Right cardiac atrium (tissue), 5 donors: Measurements from ENCODE around the gene AURKA. TPM values are rescaled to one million over a fixed set of nuclear protein-coding genes. Genes with fewer than 3 reads are reported as not detected.
"Not testable (repeated sequence)": the region's sequence is repeated elsewhere in the genome, so short reads cannot be mapped to it uniquely, and the experiment has no call there.

ENCODE experiments used
- ATAC-seq, 2 donors: fragments of 200-7000 bp; cut with Tn5 transposase; one replicate each; pipeline versions ENCODE4 v1.8.0 to v1.9.1; 2020; ENCODE audit warnings: moderate library complexity in 2 of 2, mild to moderate bottlenecking in 1 of 2
- DNase-seq, 3 donors: peaks; one replicate each; pipeline ENCODE4 v3.0.0-alpha.2; 2020
- H3K27ac ChIP-seq: one replicate; pipeline ENCODE4 v1.5.1; 2013; ENCODE audit warnings: mild to moderate bottlenecking, low read length, control low read depth, moderate library complexity
- H3K27me3 ChIP-seq: one replicate; pipeline ENCODE4 v1.6.1; 2013; ENCODE audit not compliant: control insufficient read depth, insufficient read depth
- H3K4me1 ChIP-seq: one replicate; pipeline ENCODE4 v1.6.1; 2013; ENCODE audit warnings: low read length; ENCODE audit not compliant: control insufficient read depth, insufficient read depth
- H3K4me3 ChIP-seq: one replicate; pipeline ENCODE4 v1.5.1; 2013; ENCODE audit warnings: low read length, control low read depth
- H3K9me3 ChIP-seq: one replicate; pipeline ENCODE4 v1.6.1; 2013; ENCODE audit warnings: low read length; ENCODE audit not compliant: control insufficient read depth
- WGBS: extraction: QIAGEN DNeasy Blood & Tissue Kit; methylation state at CpG from one replicate; pipeline ENCODE4 v1.1.7; 2013; 5-methylcytosine and 5-hydroxymethylcytosine counted together
- intact Hi-C, 4 donors: fragments of 100-400 bp; cut with DNase I; formaldehyde crosslinking; loops; one replicate each; pipeline versions ENCODE4 v1.11.0 to v1.14.0; 2022 to 2023
- polyA plus RNA-seq: library from polyadenylated mRNA; stranded (reverse); fragments of 200-250 nt; gene quantifications from one replicate; pipeline ENCODE4 v1.2.3, GENCODE V29; 2013
- total RNA-seq, 4 donors: library from RNA; stranded (reverse); fragmentation: NEBNext Ultra II Directional; extraction: Animal tissue kit (Norgen Biotek cat#: 25700); gene quantifications; one replicate each; pipeline ENCODE4 v1.2.1, GENCODE V29; 2021
- donor health status: healthy with polysubstance abuse.
- donor health status: DM: no; HTN: yes; CAD: no.
- donor health status: DM: no; HTN: no; CAD: no.
- donor health status: DM: no; HTN: yes; CAD: no; lungs with severe emphysema.
- donor health status: DM: yes; HTN: yes; CAD: no.

AURKA gene
- total and polyA plus RNA-seq, 5 donors = 4.8 to 10.8 (median 8.2) TPM

GRCh38 chr20:56343861-56344381 is 48.1 kb downstream of the AURKA start:
- H3K4me3 ChIP-seq = no peak overlapping the region
- no peaks in the 10 kb centered on the region for H3K4me1 ChIP-seq
- no peak overlapping the region for H3K27ac ChIP-seq
- intact Hi-C loops = no loop called here
- H3K9me3 ChIP-seq = no peaks in the 10 kb centered on the region
- ATAC-seq (peak; percentile 62 to 79), DNase-seq (peak; percentile 39 to 68 (median 55))
- WGBS = 3% methylated on average over 41 of the region's 41 CpGs
- H3K27me3 ChIP-seq = no peaks in the 10 kb centered on the region

GRCh38 chr20:56342783-56343182 is 49.2 kb downstream of the AURKA start:
- Histone ChIP-seq H3K27ac (no peak overlapping the region), H3K27me3 (no peaks in the 10 kb centered on the region), H3K9me3 (no peaks in the 10 kb centered on the region), H3K4me3 (no peak overlapping the region), H3K4me1 (no peaks in the 10 kb centered on the region)
- DNase-seq (no peak), ATAC-seq (no peak)
- intact Hi-C loops = no loop called here
- WGBS = 77% methylated on average over 3 of the region's 3 CpGs

GRCh38 chr20:56336709-56337108 is 55.3 kb downstream of the AURKA start:
- ATAC-seq, H3K9me3 ChIP-seq, DNase-seq, H3K4me1 ChIP-seq, H3K27me3 ChIP-seq, H3K4me3 ChIP-seq, intact Hi-C loops, H3K27ac ChIP-seq: not testable (repeated sequence)
- 74% methylated on average over 8 of the region's 8 CpGs for WGBS

DNA sequence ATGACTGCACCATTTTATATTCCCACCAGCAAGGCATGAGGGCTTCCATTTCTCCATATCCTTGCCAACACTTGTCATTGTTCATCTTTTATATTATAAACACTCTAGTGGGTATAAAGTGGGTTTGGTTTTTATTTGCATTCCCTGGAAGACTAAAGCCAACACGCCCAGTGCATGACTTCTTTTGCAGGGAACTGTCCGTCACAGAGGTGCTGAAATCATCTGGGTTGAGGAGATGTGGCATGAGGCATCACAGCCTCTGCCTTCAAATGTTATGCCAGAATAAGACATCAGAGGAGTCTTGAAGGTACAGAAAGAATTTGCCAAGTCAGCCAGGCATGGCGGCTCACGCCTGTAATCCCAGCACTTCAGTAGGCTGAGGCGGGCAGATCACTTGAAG is 63.2 kb downstream of the AURKA start:
- DNase-seq (no peak), ATAC-seq (no peak)
- Histone ChIP-seq H3K4me1 (no peaks in the 10 kb centered on the region), H3K9me3 (peaks cover 3% of the 10 kb centered on the region), H3K27me3 (no peaks in the 10 kb centered on the region), H3K4me3 (no peak overlapping the region), H3K27ac (no peak overlapping the region)
- intact Hi-C loops = no loop called here
- WGBS = 40% methylated on average over 5 of the region's 5 CpGs

DNA sequence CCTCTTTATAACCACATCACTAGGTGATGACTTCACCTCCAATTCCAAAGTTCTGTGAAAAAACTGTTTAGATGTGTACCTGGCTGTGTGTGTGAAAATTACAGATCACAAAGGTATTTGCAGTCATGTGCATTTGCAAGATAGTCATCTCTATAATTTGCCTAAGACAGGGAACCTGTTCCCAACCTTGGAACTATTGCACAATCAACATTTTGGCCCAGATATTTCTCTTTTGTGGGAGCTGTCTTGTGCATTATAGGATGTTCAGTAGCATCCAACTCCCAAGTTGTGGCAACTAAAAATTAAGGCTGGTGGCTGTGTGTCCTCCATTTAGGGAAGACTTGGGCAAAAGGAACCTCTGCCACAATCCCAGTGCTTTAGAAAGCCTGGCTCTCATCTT is 67.2 kb downstream of the AURKA start:
- no peak for DNase-seq
- no peaks in the 10 kb centered on the region for H3K4me1 ChIP-seq
- no peak overlapping the region for H3K4me3 ChIP-seq
- no peak overlapping the region for H3K27ac ChIP-seq
- ATAC-seq = no peak
- H3K9me3 ChIP-seq = no peaks in the 10 kb centered on the region
- intact Hi-C loops = no loop called here
- H3K27me3 ChIP-seq = no peaks in the 10 kb centered on the region

- ATAC-seq = no peak
- DNase-seq = no peak
- Histone ChIP-seq H3K27me3 (no peaks in the 10 kb centered on the region), H3K4me3 (no peak overlapping the region), H3K4me1 (no peaks in the 10 kb centered on the region), H3K9me3 (no peaks in the 10 kb centered on the region), H3K27ac (no peak overlapping the region)
- WGBS = 60% methylated on average over 6 of the region's 6 CpGs
- intact Hi-C loops = no loop called here
These were observed 68.4 kb downstream of the AURKA start for GRCh38 chr20:56323656-56324055.

GRCh38 chr20:56323206-56323605 is 68.8 kb downstream of the AURKA start:
- no peaks in the 10 kb centered on the region for H3K9me3 ChIP-seq
- intact Hi-C loops = no loop called here
- no peak for ATAC-seq
- H3K27me3 ChIP-seq = no peaks in the 10 kb centered on the region
- DNase-seq = no peak
- no peak overlapping the region for H3K27ac ChIP-seq
- H3K4me1 ChIP-seq = no peaks in the 10 kb centered on the region
- WGBS = 36% methylated on average over 2 of the region's 2 CpGs
- no peak overlapping the region for H3K4me3 ChIP-seq

DNA sequence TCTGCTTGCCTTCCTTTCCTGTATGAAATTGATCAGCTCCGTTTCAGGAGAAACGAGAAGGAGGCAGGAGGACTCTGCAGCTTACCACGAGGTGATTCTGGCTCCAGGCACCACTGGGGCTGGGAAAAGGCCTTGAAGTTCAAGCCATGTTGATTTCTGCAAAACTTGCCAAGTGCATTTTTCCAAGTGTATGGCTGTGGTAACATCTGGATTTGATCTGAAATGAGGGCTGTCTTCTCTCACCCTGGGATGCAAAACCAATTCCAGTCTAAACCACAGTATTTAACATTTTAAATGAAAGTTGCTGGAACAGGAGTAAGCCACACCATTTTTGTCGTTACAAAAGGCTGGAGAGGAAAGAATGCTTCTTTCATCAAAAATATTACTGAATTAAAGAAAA is 69.3 kb downstream of the AURKA start:
- Histone ChIP-seq H3K4me1 (no peaks in the 10 kb centered on the region), H3K9me3 (no peaks in the 10 kb centered on the region), H3K27me3 (no peaks in the 10 kb centered on the region), H3K27ac (no peak overlapping the region), H3K4me3 (no peak overlapping the region)
- ATAC-seq (no peak), DNase-seq (no peak)
- 37% methylated on average over 4 of the region's 4 CpGs for WGBS
- intact Hi-C loops = no loop called here

Other genes starting within 250 kb of the AURKA start
- not detected for gene MC3R, start 143.5 kb downstream of the AURKA start, total RNA-seq
- gene MC3R, start 143.5 kb downstream of the AURKA start, polyA plus RNA-seq = not detected
- 10 to 100 TPM; 33.0 to 37.9 (median 35.2) TPM for gene FAM210B, start 33.2 kb downstream of the AURKA start, total RNA-seq
- gene FAM210B, start 33.2 kb downstream of the AURKA start, polyA plus RNA-seq = 29.4 TPM
- gene CSTF1, start 430 bp upstream of the AURKA start, total RNA-seq = 10 to 100 TPM; 19.1 to 23.2 (median 19.8) TPM
- gene CSTF1, start 430 bp upstream of the AURKA start, polyA plus RNA-seq = 8.8 TPM
- gene CASS4, start 20.0 kb upstream of the AURKA start, total RNA-seq = under 1 TPM; 0.51 to 0.79 (median 0.64) TPM
- 0.34 TPM for gene CASS4, start 20.0 kb upstream of the AURKA start, polyA plus RNA-seq
- 10 to 100 TPM; 73.4 to 80.4 (median 79.5) TPM for gene RTF2, start 76.4 kb upstream of the AURKA start, total RNA-seq
- gene RTF2, start 76.4 kb upstream of the AURKA start, polyA plus RNA-seq = 74.3 TPM
- not detected for gene FAM209A, start 132.5 kb upstream of the AURKA start, total RNA-seq
- not detected for gene FAM209A, start 132.5 kb upstream of the AURKA start, polyA plus RNA-seq
- gene FAM209B, start 141.0 kb upstream of the AURKA start, total RNA-seq = under 1 TPM in 1 of 4 donors, not detected in 3; 0.59 TPM
- gene FAM209B, start 141.0 kb upstream of the AURKA start, polyA plus RNA-seq = 0.84 TPM
- gene TFAP2C, start 237.1 kb upstream of the AURKA start, total RNA-seq = under 1 TPM; 0.17 to 0.39 (median 0.26) TPM
- 0.14 TPM for gene TFAP2C, start 237.1 kb upstream of the AURKA start, polyA plus RNA-seq